Measurements from ENCODE around the gene LRRFIP1. TPM values are rescaled to one million over a fixed set of nuclear protein-coding genes. Genes with fewer than 3 reads are reported as not detected.

The LRRFIP1 gene
- total and polyA plus RNA-seq, 2 donors = 77.5 to 120 TPM

GRCh38 chr2:237823544-237823943, 196.2 kb downstream of the LRRFIP1 start:
- no peak overlapping the region for H3K27ac ChIP-seq (ENCODE audit: low read depth)
- 90% methylated on average over 2 of the region's 2 CpGs for WGBS
- no peaks in the 10 kb centered on the region for H3K36me3 ChIP-seq (ENCODE audit: insufficient read depth)
- no peaks in the 10 kb centered on the region for H3K4me1 ChIP-seq (ENCODE audit: insufficient read depth)
- no peak overlapping the region for H3K4me3 ChIP-seq (ENCODE audit: low read depth, low read length)
- DNase-seq (ENCODE audit: extremely low spot score) = no peak

- Histone ChIP-seq H3K4me1 (ENCODE audit: insufficient read depth) (no peaks in the 10 kb centered on the region), H3K4me3 (ENCODE audit: low read depth, low read length) (no peak overlapping the region), H3K36me3 (ENCODE audit: insufficient read depth) (no peaks in the 10 kb centered on the region), H3K27ac (ENCODE audit: low read depth) (no peak overlapping the region)
- no peak for DNase-seq (ENCODE audit: extremely low spot score)
- 85% methylated on average over 6 of the region's 6 CpGs for WGBS
Observed at GRCh38 chr2:237824085-237824484, 196.7 kb downstream of the LRRFIP1 start.

DNA sequence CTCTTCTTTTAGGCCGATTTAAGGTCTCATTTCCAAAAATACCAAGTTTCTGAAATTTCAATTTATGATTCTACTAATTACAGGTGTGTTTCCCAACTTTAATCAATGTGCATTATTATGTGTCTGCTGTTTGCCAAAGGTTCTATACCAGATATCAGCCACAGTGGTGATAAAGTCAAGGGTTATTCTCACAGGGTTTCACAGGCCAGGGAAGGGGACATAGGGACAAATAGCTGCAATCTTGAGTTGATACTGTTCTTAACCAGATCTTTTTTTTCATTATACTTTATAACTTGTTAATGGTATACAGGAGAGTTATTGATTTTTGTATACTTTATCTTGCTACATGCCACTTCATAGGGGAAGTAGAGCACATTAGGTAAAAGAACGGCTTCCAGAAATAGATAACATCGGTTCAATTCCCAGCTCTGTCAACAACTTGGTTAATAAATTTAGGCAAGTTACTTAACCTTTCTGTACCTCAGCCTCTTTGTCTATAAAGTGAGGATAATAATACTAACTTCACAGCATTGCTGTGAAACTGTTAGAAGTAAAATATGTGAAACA, 200.1 kb downstream of the LRRFIP1 start:
- H3K36me3 ChIP-seq (ENCODE audit: insufficient read depth) = no peaks in the 10 kb centered on the region
- 75% methylated on average over 3 of the region's 3 CpGs for WGBS
- DNase-seq (ENCODE audit: extremely low spot score) = no peak
- H3K4me3 ChIP-seq (ENCODE audit: low read depth, low read length) = no peak overlapping the region
- no peak overlapping the region for H3K27ac ChIP-seq (ENCODE audit: low read depth)
- no peaks in the 10 kb centered on the region for H3K4me1 ChIP-seq (ENCODE audit: insufficient read depth)

Other genes with a start within 250 kb of the LRRFIP1 start
- 1,173 TPM for gene COL6A3, start 213.4 kb upstream of the LRRFIP1 start, total RNA-seq
- 412 TPM for gene COL6A3, start 213.4 kb upstream of the LRRFIP1 start, polyA plus RNA-seq
- gene MLPH, start 140.3 kb upstream of the LRRFIP1 start, total RNA-seq = 11.7 TPM
- gene MLPH, start 140.3 kb upstream of the LRRFIP1 start, polyA plus RNA-seq = 14.2 TPM
- not detected for gene PRLH, start 61.0 kb upstream of the LRRFIP1 start, total RNA-seq
- gene PRLH, start 61.0 kb upstream of the LRRFIP1 start, polyA plus RNA-seq = not detected
- 1.7 TPM for gene RAB17, start 36.9 kb upstream of the LRRFIP1 start, total RNA-seq
- gene RAB17, start 36.9 kb upstream of the LRRFIP1 start, polyA plus RNA-seq = 2.1 TPM
- 2.4 TPM for gene RBM44, start 171.2 kb downstream of the LRRFIP1 start, total RNA-seq
- 0.34 TPM for gene RBM44, start 171.2 kb downstream of the LRRFIP1 start, polyA plus RNA-seq
- 13.2 TPM for gene RAMP1, start 232.0 kb downstream of the LRRFIP1 start, total RNA-seq
- gene RAMP1, start 232.0 kb downstream of the LRRFIP1 start, polyA plus RNA-seq = 185 TPM